ENCODE measurements around the gene KRTAP10-1.
A peak's percentile ranks its signal among the peaks of the same experiment; 100 is the strongest.

Gene KRTAP10-1

GRCh38 chr21:44527156-44527982, 12.6 kb downstream of the KRTAP10-1 start:
- no peak for DNase-seq

GRCh38 chr21:44526096-44526997, 13.6 kb downstream of the KRTAP10-1 start:
- DNase-seq = no peak

DNA sequence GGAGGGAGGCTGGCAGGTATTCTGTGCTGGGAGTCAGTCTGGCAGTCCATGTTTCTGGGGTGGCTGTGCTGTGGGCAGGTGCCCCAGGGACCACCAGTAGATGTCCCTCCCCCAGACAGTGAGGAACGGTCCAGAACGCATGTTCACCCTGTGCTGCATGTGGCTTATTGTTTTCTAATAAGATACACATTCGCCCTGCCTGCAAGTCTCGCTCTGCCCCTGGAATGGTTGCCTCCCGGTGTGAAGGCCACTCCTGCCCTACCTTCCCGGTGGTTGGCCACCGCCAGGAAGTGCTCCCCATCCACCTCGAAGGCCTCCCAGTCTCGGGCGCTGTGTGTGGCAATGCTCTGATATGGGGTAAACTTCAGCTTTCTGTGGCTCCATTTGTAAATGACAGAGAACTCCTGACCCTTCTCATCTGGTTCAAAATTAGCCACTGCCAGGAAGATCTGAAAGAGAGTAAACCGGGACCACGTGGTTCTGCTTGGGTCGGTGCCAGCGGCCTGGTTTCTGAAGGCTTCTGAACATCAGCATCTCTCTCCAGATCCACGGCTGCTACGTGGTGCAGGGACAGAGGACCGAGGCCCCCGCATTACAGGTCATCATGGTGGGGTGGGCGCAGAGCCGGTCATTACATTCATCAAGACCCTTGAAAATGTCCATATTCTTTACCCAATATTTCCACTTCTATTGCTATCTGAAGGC, 14.5 kb downstream of the KRTAP10-1 start:
- DNase-seq = no peak

DNA sequence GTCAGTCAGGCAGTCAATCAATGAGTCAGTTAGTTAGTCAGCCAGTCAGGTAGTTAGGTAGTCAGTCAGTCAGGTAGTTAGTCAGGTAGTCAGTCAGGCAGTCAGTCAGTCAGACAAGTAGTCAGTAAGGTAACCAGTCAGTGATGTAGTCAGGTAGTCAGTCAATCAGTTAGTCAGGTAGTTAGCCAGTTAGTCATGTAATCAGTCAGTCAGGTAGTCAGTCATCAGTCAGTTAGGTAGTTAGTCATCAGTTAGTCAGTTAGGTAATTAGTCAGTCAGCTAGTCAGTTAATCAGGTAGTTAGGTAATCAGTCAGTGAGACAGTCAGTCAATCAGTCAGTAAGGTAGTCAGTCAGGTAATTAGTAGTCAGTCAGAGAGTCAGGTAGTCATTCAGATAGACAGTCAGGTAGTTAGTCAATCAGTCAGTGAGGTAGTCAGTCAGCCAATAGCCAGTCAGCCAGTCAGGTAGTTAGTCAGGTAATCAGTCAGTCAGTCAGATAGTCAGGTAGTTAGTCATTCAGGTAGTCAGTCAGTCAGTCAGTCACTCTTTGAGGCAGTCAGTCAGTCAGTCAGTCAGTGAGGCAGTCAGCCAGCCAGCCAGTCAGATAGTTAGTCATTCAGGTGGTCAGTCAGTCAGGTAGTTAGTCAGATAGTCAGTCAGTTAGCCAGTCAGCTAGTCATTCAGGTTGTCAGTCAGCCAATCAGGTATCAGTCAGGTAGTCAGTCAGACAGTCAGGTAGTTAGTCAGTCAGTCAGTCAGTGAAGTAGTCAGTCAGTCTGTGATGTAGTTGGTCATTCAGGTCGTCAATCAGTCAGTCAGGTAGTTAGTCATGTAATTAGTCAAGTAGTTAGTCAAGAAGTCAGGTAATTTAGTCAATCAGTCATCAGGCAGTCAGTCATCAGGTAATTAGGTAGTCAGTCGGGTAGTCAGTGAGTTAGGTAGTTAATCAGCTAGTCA, 15.3 kb downstream of the KRTAP10-1 start:
- DNase-seq = no peak

DNA sequence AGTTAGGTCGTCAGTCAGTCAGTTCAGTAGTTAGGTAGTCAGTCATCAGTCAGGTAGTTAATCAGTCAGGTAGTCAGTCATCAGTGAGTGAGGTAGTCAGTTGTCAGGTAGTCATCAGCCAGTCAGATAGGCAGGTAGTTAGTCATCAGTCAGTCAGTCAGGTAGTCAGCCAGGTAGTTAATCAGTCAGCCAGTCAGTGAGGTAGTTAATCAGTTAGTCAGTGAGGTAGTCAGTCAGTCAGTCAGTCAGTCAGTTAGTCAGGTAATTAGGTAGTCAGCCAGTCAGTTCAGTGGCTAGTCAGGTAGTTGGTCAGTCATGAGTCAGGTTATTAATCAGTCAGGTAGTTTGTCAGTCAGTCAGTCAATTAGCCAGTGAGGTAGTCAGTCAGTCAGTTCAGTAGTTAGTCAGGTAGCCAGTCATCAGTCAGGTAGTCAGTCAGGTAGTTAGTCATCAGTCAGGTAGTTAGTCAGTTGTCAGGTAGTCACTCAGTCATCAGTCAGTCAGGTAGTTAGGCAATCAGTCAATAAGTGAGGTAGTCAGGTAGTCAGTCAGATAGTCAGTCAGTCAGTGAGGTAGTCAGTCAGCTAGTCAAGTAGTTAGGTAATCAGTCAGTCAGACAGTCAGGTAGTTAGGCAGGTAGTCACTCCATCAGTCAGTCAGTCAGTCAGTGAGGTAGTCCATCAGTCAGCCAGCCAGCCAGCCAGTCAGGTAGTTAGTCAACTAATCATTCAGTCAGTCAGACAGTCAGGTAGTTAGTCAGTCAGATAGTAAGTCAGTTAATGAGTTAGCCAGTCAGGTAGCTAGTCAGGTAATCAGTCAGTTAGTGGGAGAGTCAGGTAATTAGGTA, 16.2 kb downstream of the KRTAP10-1 start:
- no peak for DNase-seq

DNA sequence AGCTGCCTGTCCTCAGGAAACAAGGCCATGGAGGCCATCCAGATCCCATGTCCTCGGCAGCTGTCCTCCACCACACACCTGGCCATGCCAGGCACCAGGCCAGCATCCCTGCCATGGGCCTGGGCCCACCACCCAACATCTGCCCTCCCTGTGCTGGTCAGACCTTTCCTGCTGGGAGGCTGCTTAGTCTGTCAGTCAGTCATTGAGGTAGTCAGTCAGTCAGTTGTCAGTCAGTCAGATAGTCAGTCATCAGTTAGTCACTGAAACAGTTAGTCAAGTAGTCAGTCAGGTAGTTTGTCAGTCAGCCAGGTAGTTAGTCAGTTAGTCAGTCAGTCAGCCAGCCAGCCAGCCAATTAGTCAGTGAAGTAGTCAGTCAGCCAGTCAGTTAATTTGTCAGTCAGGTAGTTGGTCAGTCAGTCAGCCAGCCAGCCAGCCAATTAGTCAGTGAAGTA, 17.2 kb downstream of the KRTAP10-1 start:
- no peak for DNase-seq

DNA sequence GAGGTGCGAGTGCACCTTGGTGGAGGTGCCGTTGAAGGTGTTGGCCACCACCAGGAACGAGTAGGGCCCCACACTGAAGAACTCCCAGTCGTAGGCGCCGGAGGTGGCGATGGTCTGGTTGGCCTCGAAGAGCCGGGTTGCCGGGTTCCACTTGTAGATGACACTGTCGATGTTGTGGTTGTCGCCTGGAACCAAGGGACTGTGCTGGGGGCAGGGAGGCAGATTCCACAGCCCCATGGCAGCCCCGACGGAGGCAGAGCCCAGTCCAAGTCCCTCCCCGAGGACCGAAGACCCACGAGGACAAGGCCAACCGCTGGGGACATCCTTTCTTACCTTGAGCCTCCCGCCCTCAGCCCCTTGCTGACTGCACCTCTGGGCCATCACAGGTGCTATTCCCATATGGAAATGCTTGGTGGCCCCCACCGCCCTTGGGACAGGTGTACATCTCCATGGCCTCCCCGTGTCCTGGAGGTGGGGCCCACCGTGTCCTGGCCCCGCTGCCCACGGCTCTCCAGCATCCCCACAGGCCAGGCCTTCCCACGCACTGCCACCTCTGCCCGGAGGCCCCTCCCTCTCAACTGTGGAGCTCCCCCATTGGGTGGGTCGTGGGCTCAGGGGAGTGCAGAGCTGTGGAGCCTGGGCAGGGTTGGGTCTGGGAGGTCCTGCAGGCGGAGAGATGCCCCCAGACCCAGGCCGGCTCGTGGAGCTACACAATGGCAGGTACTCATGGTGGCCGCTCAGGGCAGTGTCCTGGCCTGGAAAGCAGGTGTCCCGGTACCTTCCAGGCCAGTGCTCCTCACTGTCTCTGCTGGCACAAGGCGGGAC, 17.9 kb downstream of the KRTAP10-1 start:
- DNase-seq = no peak

- DNase-seq = no peak
Measured at GRCh38 chr21:44521301-44521927, 18.6 kb downstream of the KRTAP10-1 start.

GRCh38 chr21:44520326-44521300, 19.4 kb downstream of the KRTAP10-1 start:
- DNase-seq = no peak

DNA sequence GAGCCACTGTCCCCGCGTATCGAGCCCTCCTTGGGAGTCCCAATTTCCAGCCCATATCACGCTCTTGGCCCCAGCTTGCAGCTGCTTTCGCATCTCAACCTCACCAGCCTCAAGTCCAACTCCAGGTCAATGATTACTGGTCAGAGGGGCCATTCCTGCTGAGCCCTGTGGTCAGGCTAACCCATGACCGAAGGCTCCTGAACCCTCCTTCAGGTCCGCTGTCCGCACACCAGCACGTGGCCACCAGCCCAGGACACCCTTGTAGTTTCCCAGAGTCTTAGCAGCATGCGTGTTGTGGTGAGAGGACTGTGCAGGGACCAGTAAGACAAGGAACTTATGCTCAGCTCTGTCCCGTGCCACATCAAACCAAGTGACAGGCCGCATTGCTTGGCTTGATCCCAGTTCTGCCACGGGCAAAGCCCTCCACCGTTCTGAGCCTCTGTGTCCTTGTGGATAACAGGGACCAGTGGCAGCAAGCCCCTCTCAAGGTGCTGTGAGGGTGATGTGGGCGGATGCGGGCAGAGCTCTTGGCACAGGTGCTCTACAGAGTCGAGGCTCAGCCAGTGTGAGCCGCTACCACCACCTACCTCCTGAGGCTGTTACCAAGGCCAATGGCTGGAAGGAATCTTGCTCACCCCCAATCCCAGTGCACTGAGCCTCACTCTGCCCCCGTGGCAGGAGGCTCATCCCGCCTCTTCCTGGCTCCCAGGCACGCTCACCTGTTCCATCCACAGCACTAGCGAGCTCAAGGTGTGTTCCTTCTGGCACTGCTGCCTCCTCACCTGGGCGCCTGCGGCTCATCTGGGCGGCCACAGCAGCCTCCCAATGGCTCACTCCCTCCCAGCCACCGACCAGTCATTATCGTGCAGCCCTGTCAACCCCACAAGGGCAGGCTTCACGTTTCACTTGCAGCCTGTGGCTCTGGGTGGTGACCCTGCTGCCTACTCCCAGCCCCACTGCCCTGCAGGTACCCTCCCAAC, 20.4 kb downstream of the KRTAP10-1 start:
- no peak for DNase-seq

DNA sequence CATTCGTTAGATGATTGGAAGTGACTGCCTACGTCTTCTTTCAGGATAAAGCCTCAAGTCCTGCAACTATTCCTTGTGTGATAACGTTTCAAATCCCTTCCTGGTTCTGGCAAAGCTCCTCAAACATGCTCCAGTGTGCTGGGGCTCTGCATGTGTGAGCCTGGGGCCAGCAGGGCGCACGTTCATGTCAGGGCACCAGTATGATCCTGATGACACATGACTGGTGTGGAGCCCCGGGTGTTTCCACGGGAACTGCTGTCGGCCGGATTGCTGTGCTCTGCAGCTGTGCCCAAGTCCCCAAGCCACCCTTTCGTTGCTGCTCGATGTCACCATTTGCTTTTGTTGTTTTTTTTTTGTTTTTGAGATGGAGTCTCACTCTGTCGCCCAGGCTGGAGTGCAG, 21.3 kb downstream of the KRTAP10-1 start:
- DNase-seq = no peak

DNA sequence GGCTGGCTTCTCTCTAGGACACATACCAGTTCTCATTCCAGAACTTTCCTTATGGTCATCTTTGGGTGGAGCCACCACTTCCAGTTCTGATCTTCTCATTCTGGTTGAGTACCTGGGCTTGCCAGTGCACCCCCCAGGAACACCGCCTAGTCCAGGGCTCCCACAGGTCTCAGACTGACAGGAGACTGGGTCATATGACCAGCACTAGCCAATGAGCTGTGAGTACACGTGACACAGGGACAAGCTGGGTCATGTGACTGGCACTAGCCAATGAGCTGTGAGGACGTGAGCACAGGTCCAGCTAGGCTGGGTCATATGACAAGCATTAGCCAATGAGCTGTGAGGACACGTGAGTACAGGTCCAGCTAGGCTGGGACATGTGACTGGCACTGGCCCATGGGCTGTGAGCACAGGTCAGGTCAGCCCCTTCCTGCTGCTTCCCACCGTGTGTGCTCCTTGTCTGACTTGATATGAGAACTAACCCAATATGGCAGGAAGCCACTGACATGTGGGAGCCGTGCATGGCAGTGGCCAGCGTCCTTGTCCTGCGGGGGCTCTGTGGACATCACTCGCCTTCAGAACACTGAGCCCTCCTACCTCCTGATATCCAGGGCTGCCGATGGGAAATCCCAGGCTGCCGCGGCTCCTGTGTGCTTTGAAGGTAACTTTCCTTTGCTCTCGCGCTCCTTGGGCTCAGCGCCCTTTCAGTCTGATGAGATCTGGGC, 22.7 kb downstream of the KRTAP10-1 start:
- peak; percentile 4 for DNase-seq

GRCh38 chr21:44516828-44517174, 23.2 kb downstream of the KRTAP10-1 start:
- no peak for DNase-seq

- no peak for DNase-seq
Measured at GRCh38 chr21:44516342-44516741, 23.7 kb downstream of the KRTAP10-1 start.

- DNase-seq = no peak
Measured at GRCh38 chr21:44515359-44516165, 24.4 kb downstream of the KRTAP10-1 start.
